Body of pancreas (tissue), 4 donors: ENCODE results near the gene RNF34.

Experiments used
- CTCF ChIP-seq, 7 experiments: fragments of 450-650 bp in 4 of 7; fragments of 200-600 bp in 3 of 7; sonication (generic) in 3 of 7; IDR thresholded peaks; one replicate each; pipeline ENCODE4 v1.5.1; 2016 to 2019; ENCODE audit warnings: antibody characterized with exemption in 7 of 7
- POLR2A ChIP-seq, 3 donors: fragments of 450-650 bp; IDR thresholded peaks; one replicate each; pipeline ENCODE4 v1.6.1; 2016; ENCODE audit warnings: antibody characterized with exemption in 3 of 3, mild to moderate bottlenecking in 2 of 3

GRCh38 chr12:121400332-121401139, 618 bp downstream of the RNF34 start:
- TF ChIP-seq CTCF (IDR thresholded peaks at IDR 0.05) (no peak), POLR2A (IDR thresholded peaks at IDR 0.05) (no peak)
